Natural killer cell (primary cell): Measurements from ENCODE around the gene PTPRJ. TPM values are rescaled to one million over a fixed set of nuclear protein-coding genes. Genes with fewer than 3 reads are reported as not detected.

Experiments
- ATAC-seq, 3 donors: fragments of 150-1000 bp in 2 of 3; fragments of 200-7000 bp in 1 of 3; cut with Tn5 transposase; 1 replicate in 1 of 3; 2 replicates in 2 of 3; pipeline ENCODE4 v1.10.0; 2021; ENCODE audit warnings: mild to moderate bottlenecking in 2 of 3, moderate library complexity in 2 of 3
- DNase-seq, 2 donors: peaks; one replicate each; pipeline versions ENCODE4 v3.0.0 to v3.0.0-alpha.2; 2013 to 2021; ENCODE audit warnings: mixed read lengths in 1 of 2
- H3K27ac ChIP-seq: one replicate; pipeline ENCODE4 v1.5.1; 2013; ENCODE audit warnings: mild to moderate bottlenecking, low read length
- H3K27me3 ChIP-seq: one replicate; pipeline ENCODE4 v1.6.1; 2013; ENCODE audit warnings: low read length; ENCODE audit not compliant: control insufficient read depth, insufficient read depth
- H3K36me3 ChIP-seq: one replicate; pipeline ENCODE4 v1.6.1; 2013; ENCODE audit warnings: low read length; ENCODE audit not compliant: control insufficient read depth, insufficient read depth
- H3K4me1 ChIP-seq: one replicate; pipeline ENCODE4 v1.6.1; 2013; ENCODE audit warnings: low read length; ENCODE audit not compliant: control insufficient read depth, insufficient read depth
- H3K4me3 ChIP-seq: one replicate; pipeline ENCODE4 v1.5.1; 2013; ENCODE audit warnings: low read length
- H3K9me3 ChIP-seq: one replicate; pipeline ENCODE4 v1.6.1; 2013; ENCODE audit warnings: low read length; ENCODE audit not compliant: control insufficient read depth, insufficient read depth
- H3K27ac Mint-ChIP-seq, 2 donors: one replicate each; pipeline ENCODE4 v1.8.0; 2022; ENCODE audit warnings: mild to moderate bottlenecking in 2 of 2, mixed read lengths in 2 of 2, moderate library complexity in 1 of 2
- H3K27me3 Mint-ChIP-seq, 2 donors: one replicate each; pipeline ENCODE4 v1.8.0; 2022; ENCODE audit warnings: low read depth in 2 of 2, mixed read lengths in 2 of 2
- H3K36me3 Mint-ChIP-seq: one replicate; pipeline ENCODE4 v1.8.0; 2022; ENCODE audit warnings: mixed read lengths
- H3K4me1 Mint-ChIP-seq, 2 donors: one replicate each; pipeline ENCODE4 v1.8.0; 2022; ENCODE audit warnings: mixed read lengths in 2 of 2
- H3K4me3 Mint-ChIP-seq: one replicate; pipeline ENCODE4 v1.8.0; 2022; ENCODE audit warnings: mild to moderate bottlenecking, moderate library complexity, mixed read lengths
- H3K9me3 Mint-ChIP-seq, 2 donors: one replicate each; pipeline ENCODE4 v1.8.0; 2022; ENCODE audit warnings: mixed read lengths in 2 of 2
- CTCF ChIP-seq: fragments of 200-600 bp; IDR thresholded peaks from one replicate; pipeline ENCODE4 v1.8.0; 2022; ENCODE audit warnings: antibody characterized with exemption
- WGBS: methylation state at CpG from one replicate; pipeline ENCODE4 v1.1.7; 2013; ENCODE audit warnings: missing lambda C conversion rate; ENCODE audit not compliant: insufficient coverage; 5-methylcytosine and 5-hydroxymethylcytosine counted together
- intact Hi-C: fragments of 100-400 bp; cut with micrococcal nuclease; formaldehyde crosslinking; loops from one replicate; pipeline ENCODE4 v1.14.2; 2022
- total RNA-seq, 4 donors: library from RNA; stranded (reverse); fragments of 120-200 nt in 1 of 4; gene quantifications; one replicate each; pipeline versions ENCODE4 v1.2.3 to v1.2.4, GENCODE V29; 2013 to 2022

PTPRJ gene
- total RNA-seq, 3 donors from 2014 or later (not counting 1 experiment from before 2014, with no cell fraction given) = 110 to 127 (median 111) TPM

DNA sequence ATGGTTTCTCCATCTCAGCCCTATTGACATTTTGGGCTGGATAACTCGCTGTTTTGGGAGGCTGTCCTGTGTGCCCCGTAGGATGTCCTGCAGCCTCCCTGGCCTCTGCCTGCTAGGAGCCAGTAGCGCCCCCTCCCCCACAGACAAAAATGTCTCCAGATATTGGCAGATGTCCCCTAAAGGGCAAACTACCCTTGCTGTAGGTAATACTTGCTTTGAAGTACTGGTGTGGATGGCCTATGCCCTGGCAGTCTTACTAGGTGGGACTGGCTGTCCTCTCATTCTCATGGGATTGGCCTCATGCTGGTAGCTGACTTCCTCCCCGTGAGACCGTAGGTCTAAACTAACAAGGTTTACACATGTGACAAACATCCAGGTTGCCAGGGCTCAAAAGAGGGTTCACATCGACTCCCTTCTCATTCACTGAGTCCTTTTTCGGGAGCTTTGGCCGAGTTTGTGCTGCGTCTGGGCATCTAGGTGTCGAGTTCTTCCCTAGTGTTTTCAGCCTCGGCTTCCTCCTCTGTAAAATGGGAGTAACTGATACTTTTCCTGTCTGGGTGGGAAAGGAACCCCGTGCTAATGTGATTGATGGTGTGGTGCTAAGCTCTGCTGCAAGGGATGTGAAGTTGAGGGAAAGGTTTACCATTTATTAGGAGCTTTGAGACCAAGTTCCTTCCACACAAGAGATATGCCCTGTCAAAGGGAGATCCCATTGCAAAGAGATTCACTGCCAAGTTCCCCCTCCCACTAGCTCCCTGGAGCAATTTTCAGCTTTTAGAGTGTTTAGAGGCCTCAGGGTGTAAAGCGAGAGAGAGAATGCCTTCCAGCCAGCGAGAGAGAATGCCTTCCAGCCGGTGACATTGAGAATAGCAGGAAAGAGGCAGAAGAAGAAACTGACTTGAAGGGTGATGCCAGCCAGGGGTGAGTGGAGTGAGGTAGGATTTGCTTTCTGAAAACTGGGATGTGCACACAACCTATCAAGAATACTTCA is 17.0 kb downstream of the PTPRJ start:
- DNase-seq = no peak
- intact Hi-C loops = no loop called here
- WGBS = 88% methylated on average over 14 of the region's 15 CpGs
- Mint-ChIP-seq H3K36me3 (no peaks in the 10 kb centered on the region), H3K27ac (peak overlapping the region; percentile 64 to 97), H3K4me1 (peaks cover 59 to 75% of the 10 kb centered on the region in 2 donors), H3K4me3 (no peak overlapping the region), H3K27me3 (no peaks in the 10 kb centered on the region), H3K9me3 (no peaks in the 10 kb centered on the region)
- Histone ChIP-seq H3K36me3 (no peaks in the 10 kb centered on the region), H3K9me3 (no peaks in the 10 kb centered on the region), H3K4me3 (no peak overlapping the region), H3K27ac (no peak overlapping the region), H3K27me3 (no peaks in the 10 kb centered on the region), H3K4me1 (peaks cover 58% of the 10 kb centered on the region)
- no peak for TF ChIP-seq CTCF
- no peak for ATAC-seq

DNA sequence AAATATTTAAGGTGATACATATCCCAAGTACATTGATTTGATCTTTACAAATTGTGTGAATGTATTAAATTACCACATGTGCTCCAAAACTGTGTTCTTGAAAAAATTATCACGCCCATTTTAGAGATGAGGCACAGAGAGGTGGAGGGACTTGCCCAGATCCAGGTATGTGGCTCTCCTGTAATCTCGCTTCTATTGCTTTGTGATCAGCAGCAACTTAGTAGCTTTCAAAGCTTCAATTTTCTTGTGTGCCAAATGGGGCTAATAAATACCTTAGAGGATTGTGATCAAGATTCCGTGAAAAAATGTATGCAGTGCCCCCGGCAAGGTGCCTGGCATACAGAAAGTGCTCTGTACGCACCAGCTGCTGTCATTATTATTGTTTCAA is 18.0 kb downstream of the PTPRJ start:
- intact Hi-C loops = no loop called here
- WGBS = 98% methylated on average over 5 of the region's 5 CpGs
- no peak overlapping the region for H3K4me3 ChIP-seq
- peak overlapping the region; percentile 95 to 97 for H3K27ac Mint-ChIP-seq
- no peak for TF ChIP-seq CTCF
- H3K9me3 Mint-ChIP-seq = no peaks in the 10 kb centered on the region
- H3K27me3 ChIP-seq = no peaks in the 10 kb centered on the region
- no peaks in the 10 kb centered on the region for H3K36me3 Mint-ChIP-seq
- peaks cover 59% of the 10 kb centered on the region for H3K4me1 ChIP-seq
- H3K9me3 ChIP-seq = no peaks in the 10 kb centered on the region
- no peak overlapping the region for H3K4me3 Mint-ChIP-seq
- DNase-seq (no peak), ATAC-seq (no peak)
- H3K36me3 ChIP-seq = no peaks in the 10 kb centered on the region
- no peak overlapping the region for H3K27ac ChIP-seq
- peaks cover 56 to 70% of the 10 kb centered on the region in 2 donors for H3K4me1 Mint-ChIP-seq
- H3K27me3 Mint-ChIP-seq = no peaks in the 10 kb centered on the region

DNA sequence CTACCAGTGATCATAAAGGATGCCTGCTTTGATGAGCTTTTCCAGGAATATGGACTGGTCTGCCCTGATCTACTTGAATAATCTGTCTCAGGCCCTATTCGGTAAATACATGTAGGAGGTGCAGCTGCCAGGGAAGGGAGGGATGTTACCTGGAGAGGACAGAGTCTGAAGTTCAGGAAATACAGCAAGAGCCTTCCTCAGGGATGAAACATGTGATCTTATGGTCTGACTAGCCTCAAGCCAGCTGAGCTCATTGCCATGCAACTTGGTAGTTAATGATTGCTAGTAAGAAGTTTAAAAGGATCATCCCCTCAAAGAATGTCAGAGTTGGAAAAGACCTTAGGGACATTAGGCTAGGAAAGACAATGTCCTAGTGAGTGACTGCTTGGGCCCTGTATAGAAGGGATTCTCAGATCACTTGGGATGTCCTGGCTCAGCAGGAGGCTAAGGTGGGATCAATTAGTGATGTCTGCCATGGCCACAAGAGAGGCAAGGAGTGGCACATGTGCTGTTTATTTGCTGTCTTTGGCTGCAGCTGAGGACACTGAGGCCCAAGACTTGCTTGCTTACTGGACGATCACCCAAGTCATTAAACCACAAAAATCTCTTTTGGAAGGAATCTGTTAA is 18.5 kb downstream of the PTPRJ start:
- Histone ChIP-seq H3K27ac (peak overlapping the region; percentile 90), H3K4me3 (no peak overlapping the region), H3K9me3 (no peaks in the 10 kb centered on the region), H3K27me3 (no peaks in the 10 kb centered on the region), H3K36me3 (no peaks in the 10 kb centered on the region), H3K4me1 (peaks cover 64% of the 10 kb centered on the region)
- WGBS = 92% methylated on average over 1 of the region's 2 CpGs
- no peaks in the 10 kb centered on the region for H3K9me3 Mint-ChIP-seq
- intact Hi-C loops = no loop called here
- ATAC-seq (no peak), DNase-seq (no peak)
- H3K4me3 Mint-ChIP-seq = peak overlapping the region; percentile 13
- H3K4me1 Mint-ChIP-seq = peaks cover 56 to 68% of the 10 kb centered on the region in 2 donors
- no peak for TF ChIP-seq CTCF
- no peaks in the 10 kb centered on the region for H3K27me3 Mint-ChIP-seq
- no peaks in the 10 kb centered on the region for H3K36me3 Mint-ChIP-seq
- H3K27ac Mint-ChIP-seq = peak overlapping the region; percentile 95 to 97
